Fibroblast of skin of abdomen (primary cell): ENCODE measurements around the gene ABI3. TPM values are rescaled to one million over a fixed set of nuclear protein-coding genes. Genes with fewer than 3 reads are reported as not detected.
A peak's percentile ranks its signal among the peaks of the same experiment; 100 is the strongest.
"Not testable (repeated sequence)": the region's sequence is repeated elsewhere in the genome, so short reads cannot be mapped to it uniquely, and the experiment has no call there.

ENCODE experiments used
- DNase-seq: peaks from one replicate; pipeline ENCODE4 v3.0.0-alpha.2; 2013
- polyA plus RNA-seq, 2 experiments: library from polyadenylated mRNA; unstranded; fragments of 120-200 nt; gene quantifications; one replicate each; pipeline ENCODE4 v1.2.1, GENCODE V29; 2013; ENCODE audit not compliant: insufficient read length in 2 of 2

Gene ABI3
- polyA plus RNA-seq (2013, experiment 1 of 2; ENCODE audit: insufficient read length): 1.9 TPM
- 1.7 TPM for polyA plus RNA-seq (2013, experiment 2 of 2; ENCODE audit: insufficient read length)

- peak; percentile 71 for DNase-seq
Measured at GRCh38 chr17:49210158-49211029, at the start of gene ABI3, which contains the start of gene GNGT2. Gene ABI3, plus strand, starts transcription at chr17:49210707. Its CDS starts 18 bp downstream, at chr17:49210725. Gene GNGT2, minus strand, starts transcription at chr17:49210574. Its CDS starts 3,152 bp downstream, at chr17:49207422.

DNA sequence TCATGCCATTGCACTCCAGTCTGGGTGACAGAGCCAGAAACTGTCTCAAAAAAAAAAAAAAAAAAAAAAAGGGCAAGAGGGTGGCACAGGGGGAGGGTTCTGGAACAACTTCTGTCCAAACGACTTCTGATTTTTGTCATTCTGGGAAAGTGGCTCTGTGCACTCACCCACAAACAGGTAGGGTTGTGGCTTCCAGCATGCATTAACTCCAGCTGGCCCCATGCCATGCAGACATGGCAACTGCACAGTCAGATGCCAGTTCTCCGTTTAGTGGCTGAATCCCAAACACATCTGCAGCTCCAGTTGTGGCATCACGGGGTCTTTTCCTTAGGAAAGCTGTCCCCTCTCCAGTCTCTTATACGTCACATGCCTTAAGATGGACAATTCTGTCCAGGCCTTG lies 47.6 kb upstream of the ABI3 start:
- no peak for DNase-seq

DNA sequence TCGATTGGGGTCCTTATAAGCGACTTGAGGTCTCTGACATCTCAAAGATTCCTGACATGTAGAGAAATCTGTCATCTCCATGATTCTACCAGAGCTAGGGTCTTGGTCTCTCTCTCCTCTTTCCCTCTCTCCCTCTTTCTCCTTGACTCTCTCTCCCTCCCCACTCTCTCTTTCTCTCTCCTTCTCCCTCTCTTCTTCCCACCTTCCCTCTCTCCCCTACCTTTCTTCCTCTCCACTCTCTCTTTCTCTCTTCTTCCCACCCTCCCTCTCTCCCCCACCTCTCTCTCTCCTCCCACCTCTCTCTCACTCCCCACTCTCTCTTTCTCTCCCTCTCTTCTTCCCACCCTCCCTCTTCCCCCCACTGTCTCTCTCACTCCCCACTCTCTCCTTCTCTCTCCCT lies 45.4 kb upstream of the ABI3 start:
- DNase-seq: no peak

GRCh38 chr17:49168706-49169105 lies 41.8 kb upstream of the ABI3 start:
- DNase-seq: no peak

DNA sequence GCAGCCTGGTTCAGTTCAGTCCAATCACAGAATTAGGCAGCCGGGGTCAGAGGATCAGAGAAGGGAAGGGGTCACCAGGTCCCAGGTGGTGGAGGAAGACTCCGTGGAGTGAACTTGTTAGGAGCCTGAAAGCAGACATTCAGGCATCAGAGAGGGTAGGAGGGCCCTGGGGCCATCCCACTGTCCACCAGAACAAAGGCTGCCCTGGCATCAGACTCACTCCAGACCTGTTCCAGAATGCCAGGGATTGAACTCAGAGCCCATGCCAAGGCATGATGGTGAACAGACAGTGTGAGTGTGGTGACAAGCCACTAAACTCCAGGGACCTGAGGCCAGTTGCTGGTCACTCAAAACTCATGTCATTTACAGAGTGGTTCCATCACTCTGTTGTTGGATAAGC lies 40.3 kb upstream of the ABI3 start:
- DNase-seq: no peak

DNA sequence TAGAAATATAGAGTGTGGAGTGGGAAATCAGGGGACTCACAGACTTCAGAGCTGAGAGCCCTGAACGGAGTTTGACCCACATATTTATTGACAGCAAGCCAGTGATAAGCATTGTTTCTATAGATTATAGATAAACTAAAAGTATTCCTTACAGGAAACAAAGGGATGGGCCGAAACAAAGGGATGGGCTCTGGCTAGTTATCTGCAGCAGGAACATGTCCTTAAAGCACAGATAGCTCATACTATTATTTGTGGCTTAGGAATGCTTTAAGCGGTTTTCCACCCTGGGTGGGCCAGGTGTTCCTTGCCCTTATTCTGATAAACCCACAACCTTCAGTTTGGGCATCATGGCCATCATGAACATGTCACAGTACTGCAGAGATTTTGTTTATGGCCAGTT lies 39.8 kb upstream of the ABI3 start:
- not testable (repeated sequence) for DNase-seq

DNA sequence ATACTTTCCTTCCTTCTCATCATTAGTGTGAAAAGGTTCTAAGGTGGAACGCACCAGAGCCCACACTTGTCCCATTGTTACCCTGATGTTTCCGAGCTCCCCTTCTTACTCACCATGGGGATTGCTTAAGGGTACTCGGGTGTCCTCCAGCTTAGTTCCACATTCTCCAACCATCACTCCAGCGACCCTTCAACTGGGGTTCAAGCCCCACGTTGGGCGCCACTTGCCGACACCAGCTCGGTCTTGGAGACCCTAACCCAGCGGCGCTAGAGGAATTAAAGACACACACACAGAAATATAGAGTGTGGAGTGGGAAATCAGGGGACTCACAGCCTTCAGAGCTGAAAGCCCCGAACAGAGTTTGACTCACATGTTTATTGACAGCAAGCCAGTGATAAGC lies 34.5 kb upstream of the ABI3 start:
- DNase-seq: not testable (repeated sequence)

DNA sequence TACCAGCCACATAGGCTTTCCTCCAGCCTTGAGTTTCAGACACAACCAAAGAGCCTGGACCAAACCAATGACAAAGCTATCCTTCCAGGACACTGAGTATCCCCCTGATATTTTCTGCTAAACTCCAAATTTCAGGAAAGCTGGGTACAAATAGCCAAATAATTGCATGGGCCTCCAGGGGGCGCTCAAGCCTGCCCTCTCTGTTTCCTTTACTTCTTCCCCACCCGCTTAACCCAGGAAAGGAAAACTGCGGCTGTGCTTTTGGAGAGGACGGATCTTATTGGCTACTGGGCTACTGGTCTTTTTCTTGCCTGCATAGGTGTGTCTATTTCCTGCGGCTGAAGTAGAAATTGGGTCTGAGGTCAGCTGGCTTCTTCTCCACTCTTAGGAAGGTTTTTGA lies 30.2 kb upstream of the ABI3 start:
- DNase-seq: peak; percentile 52

GRCh38 chr17:49180998-49181635 lies 29.4 kb upstream of the ABI3 start:
- no peak for DNase-seq

GRCh38 chr17:49183341-49183740 lies 27.2 kb upstream of the ABI3 start:
- DNase-seq: no peak

- no peak for DNase-seq
Measured at GRCh38 chr17:49183801-49184200, 26.7 kb upstream of the ABI3 start.

DNA sequence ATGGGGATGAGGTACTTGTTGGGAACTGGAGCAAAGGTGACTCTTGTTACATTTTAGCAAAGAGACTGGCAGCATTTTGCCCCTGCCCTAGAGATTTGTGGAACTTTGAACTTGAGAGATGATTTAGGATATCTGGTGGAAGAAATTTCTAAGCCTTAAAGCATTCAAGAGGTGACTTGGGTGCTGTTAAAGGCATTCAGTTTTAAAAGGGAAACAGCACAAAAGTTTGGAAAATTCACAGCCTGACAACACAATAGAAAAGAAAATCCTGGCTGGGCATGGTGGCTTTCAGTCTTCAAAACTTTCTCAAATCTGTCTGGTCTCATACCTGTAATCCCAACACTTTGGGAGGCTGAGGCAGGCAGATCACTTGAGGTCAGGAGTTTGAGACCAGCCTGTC lies 26.0 kb upstream of the ABI3 start:
- not testable (repeated sequence) for DNase-seq

DNA sequence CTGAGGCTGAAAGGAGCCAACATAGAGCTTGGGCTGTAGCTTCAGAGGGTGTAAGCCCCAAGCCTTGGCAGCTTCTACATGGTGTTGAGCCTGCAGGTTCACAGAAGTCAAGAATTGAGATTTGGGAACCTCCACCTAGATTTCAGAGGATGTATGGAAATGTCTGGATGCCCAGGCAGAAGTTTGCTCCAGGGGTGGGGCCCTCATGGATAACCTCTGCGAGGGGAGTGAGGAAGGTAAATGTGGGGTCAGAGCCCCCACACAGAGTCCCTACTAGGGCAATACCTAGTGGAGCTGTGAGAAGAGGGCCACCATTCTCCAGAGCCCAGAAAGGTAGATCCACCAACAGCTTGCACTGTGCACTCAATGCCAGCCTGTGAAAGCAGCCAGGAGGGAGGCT lies 25.1 kb upstream of the ABI3 start:
- not testable (repeated sequence) for DNase-seq

DNA sequence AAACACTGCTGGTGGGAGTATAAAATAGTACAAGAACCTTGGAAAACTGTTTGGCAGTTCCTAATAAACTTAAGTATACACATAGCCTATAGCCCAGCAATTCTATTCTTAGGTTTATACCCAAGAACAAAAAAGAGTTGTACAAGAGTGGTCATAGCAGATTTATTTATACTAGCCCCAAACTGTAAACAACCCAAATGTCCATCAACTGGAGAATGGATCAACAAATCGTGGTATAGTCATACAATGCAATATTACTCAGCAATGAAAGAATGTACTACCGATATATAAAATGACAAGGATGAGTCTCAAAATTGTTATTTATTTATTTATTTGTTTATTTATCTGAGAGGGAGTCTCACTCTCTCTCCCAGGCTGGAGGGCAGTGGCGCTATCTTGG lies 23.2 kb upstream of the ABI3 start:
- DNase-seq: no peak

GRCh38 chr17:49190932-49191331 lies 19.6 kb upstream of the ABI3 start:
- no peak for DNase-seq

GRCh38 chr17:49191409-49191916 lies 19.0 kb upstream of the ABI3 start:
- DNase-seq: no peak

- peak; percentile 82 for DNase-seq
Measured at GRCh38 chr17:49191917-49192741, 18.4 kb upstream of the ABI3 start.

GRCh38 chr17:49193513-49194296 lies 16.8 kb upstream of the ABI3 start:
- DNase-seq: peak; percentile 68

DNA sequence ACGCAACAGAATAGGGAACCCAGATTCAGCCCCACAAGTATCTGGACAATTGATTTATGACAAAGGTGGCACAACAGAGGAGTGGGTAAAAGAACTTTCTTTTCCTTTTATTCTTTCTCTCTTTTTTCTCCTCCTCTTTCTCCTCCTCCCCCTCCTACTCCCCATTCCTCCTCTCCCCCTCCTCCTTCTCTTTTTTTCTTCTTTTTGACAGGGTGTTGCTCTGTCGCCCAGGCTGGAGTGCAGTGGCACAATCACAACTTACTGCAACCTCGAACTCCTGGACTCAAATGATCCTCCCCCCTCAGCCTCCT lies 16.3 kb upstream of the ABI3 start:
- DNase-seq: no peak

- no peak for DNase-seq
Measured at GRCh38 chr17:49195751-49196150, 14.8 kb upstream of the ABI3 start.

DNA sequence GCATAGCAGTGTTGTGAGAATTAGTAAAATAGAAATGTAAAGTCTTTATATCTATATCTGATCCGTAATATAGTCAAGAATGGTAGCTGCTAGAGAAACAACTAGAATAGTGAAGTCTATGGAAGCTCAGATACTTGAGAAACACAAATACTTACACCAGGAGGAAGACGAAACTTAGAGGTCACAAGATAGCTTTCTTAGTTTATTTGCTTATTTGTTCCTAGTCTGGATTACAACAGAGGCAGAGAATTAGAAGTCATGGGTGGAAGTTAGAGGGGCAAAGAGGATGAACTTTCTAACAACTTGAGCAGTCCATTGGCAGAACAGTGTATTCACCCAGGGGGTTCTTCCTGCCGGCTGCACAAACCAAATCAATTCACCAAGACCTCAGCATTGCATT lies 14.0 kb upstream of the ABI3 start:
- no peak for DNase-seq
